IPS-20b (cell line): ENCODE results near the gene PDIA4.

Experiments
- H3K27ac ChIP-seq: one replicate; pipeline ENCODE4 v1.5.1; 2013; ENCODE audit warnings: low read length
- H3K27me3 ChIP-seq: 2 replicates; pipeline ENCODE4 v1.6.1; 2013; ENCODE audit warnings: mild to moderate bottlenecking, low read length, inconsistent platforms; ENCODE audit not compliant: insufficient read depth
- H3K36me3 ChIP-seq: 2 replicates; pipeline ENCODE4 v1.6.1; 2013; ENCODE audit warnings: low read depth, mild to moderate bottlenecking, inconsistent platforms, low read length, moderate library complexity; ENCODE audit not compliant: insufficient read depth
- H3K4me1 ChIP-seq: 2 replicates; pipeline ENCODE4 v1.6.1; 2013; ENCODE audit warnings: mild to moderate bottlenecking, control low read depth, inconsistent platforms, low read length, moderate library complexity; ENCODE audit not compliant: insufficient read depth
- H3K4me3 ChIP-seq: 2 replicates; pipeline ENCODE4 v1.5.1; 2013; ENCODE audit warnings: mild to moderate bottlenecking, low read length, inconsistent platforms
- H3K9ac ChIP-seq: 2 replicates; pipeline ENCODE4 v1.6.1; 2013; ENCODE audit warnings: low read depth, mild to moderate bottlenecking, inconsistent platforms, low read length, moderate library complexity
- H3K9me3 ChIP-seq: 2 replicates; pipeline ENCODE4 v1.6.1; 2013; ENCODE audit warnings: mild to moderate bottlenecking, low read depth, low read length, inconsistent platforms; ENCODE audit not compliant: insufficient read depth

Gene PDIA4

DNA sequence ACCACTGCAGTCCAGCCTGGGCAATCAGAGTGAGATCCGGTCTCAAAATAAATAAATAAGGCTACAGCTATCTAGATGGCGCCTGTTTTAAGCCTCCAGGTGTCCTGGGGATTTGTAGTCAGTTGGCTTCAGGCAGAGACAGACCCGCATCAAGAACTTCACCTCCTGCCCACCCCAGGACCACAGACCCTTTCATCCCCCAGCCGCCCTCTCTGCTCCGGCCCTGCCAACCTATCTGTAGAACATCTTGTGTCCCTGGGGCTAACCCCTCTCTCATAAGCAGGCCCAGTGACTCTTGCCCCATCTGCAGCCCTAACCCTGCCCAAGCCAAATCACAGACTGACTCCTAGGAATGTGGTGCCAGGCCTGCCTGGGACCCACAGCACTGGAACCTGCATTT lies 17.9 kb downstream of the PDIA4 start:
- H3K9me3 ChIP-seq = no peaks in the 10 kb centered on the region
- no peak overlapping the region for H3K4me3 ChIP-seq
- no peak overlapping the region for H3K27ac ChIP-seq
- no peaks in the 10 kb centered on the region for H3K4me1 ChIP-seq
- H3K9ac ChIP-seq = no peak overlapping the region
- H3K27me3 ChIP-seq = no peaks in the 10 kb centered on the region
- H3K36me3 ChIP-seq = peaks cover 98% of the 10 kb centered on the region

DNA sequence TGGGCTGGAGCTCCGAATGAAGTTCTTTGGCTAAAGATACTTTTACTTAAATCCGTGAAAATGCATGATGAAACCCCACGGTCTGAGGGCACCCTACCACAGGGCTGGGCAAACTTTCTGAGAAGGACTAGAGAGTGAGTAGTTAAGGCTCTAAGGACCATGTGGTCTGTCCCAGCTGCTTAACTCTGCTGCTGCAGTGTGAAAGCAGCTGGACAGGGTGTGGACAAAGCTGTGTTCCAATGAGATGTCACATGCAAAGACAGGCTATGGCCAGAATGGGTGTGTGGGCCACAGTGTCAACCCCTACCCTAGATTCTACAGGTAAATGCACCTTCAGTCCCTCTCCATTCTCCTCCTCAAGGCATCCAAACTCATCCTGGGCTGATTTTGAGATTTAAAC lies 18.8 kb downstream of the PDIA4 start:
- H3K27ac ChIP-seq = no peak overlapping the region
- no peaks in the 10 kb centered on the region for H3K4me1 ChIP-seq
- no peaks in the 10 kb centered on the region for H3K27me3 ChIP-seq
- peaks cover 98% of the 10 kb centered on the region for H3K36me3 ChIP-seq
- no peak overlapping the region for H3K4me3 ChIP-seq
- no peaks in the 10 kb centered on the region for H3K9me3 ChIP-seq
- no peak overlapping the region for H3K9ac ChIP-seq

DNA sequence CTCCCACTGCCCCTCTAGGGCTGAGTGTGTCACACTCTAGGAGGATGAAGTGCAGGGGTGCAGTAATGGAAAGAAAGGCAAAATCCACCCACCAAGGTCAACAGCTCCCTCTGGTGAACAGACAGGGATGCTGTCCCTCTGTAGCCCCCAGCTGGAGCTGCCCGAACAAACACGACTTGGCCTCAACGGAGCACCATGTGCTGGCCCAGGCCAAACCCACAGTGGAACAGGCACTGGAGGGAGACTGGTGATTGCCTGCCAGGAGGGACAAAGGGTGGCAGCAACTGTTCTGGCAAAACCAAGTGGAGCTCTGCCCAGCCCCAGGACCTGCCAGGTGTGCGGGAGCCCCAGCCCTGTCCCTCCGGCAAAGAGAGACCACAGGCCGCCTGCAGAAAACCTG lies 20.7 kb downstream of the PDIA4 start:
- Histone ChIP-seq H3K4me1 (no peaks in the 10 kb centered on the region), H3K9ac (no peak overlapping the region), H3K27me3 (no peaks in the 10 kb centered on the region), H3K4me3 (no peak overlapping the region), H3K27ac (no peak overlapping the region), H3K9me3 (no peaks in the 10 kb centered on the region), H3K36me3 (peaks cover 100% of the 10 kb centered on the region)

GRCh38 chr7:149007146-149007545 lies 21.2 kb downstream of the PDIA4 start:
- Histone ChIP-seq H3K36me3 (peaks cover 98% of the 10 kb centered on the region), H3K4me1 (no peaks in the 10 kb centered on the region), H3K27me3 (no peaks in the 10 kb centered on the region), H3K27ac (no peak overlapping the region), H3K9ac (no peak overlapping the region), H3K9me3 (no peaks in the 10 kb centered on the region), H3K4me3 (no peak overlapping the region)

DNA sequence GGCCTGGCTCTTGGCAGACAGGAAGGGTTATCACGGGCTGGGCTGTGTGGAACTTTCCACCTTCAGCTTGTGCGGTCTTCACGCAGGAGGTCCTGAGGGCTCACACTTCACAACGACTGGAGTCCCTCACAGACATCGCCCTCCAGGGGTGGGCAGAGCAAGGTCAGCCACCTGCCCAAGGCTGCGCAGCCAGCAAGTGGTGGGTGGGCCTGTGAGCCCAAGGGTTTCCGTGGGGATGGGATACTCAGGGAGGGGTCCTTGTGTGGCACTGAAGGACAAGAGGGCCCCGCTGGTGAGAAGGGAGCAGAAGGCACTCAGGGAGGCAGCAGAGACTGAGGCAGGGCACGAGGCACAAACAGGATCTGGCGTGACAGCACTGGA lies 22.0 kb downstream of the PDIA4 start:
- H3K4me3 ChIP-seq = no peak overlapping the region
- no peak overlapping the region for H3K27ac ChIP-seq
- H3K4me1 ChIP-seq = no peaks in the 10 kb centered on the region
- peaks cover 98% of the 10 kb centered on the region for H3K36me3 ChIP-seq
- H3K9me3 ChIP-seq = no peaks in the 10 kb centered on the region
- H3K9ac ChIP-seq = no peak overlapping the region
- H3K27me3 ChIP-seq = no peaks in the 10 kb centered on the region

DNA sequence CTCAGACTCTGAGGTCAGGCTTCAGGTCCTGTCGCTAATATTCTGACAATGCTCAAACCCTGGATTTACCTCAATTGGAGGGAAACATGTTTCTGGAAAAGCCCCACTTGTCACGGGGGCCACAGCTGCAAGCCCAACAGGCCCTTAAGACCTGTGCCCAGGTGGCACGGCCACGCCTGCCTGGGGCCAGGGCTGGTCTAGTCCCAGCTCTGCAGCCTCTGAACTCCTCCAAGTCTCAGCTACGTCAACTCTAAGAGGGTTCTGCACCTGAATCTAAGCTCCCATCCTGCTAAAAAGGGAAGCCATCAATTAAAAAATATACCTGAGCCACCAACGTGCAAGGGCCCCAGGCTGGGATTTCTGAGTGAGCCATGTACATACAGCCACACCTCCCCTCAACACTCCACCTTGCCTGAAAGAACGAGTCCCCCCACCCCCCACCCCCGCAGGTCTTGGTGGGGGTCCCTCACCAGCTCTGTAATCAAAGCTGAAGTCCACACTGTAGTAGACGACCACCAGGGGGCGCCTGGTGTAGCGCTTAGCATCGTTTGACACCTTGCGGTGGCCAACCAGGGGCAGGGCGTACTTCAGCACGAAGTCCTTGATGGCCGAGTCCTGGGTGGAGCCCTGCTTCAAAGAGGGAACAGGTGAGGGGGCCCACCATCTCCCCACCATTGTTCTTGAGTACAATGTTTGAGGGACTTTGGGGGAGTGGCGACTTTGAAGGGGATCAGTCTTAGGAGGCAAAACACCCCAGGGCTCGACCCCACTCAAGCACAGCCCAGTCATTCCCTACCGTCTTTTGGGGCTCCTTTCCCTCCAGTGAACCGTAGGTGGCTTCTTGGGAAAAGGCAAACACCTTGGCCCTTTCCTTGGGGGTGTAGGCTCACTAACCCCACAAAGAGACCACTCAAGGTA lies 22.6 kb downstream of the PDIA4 start:
- no peaks in the 10 kb centered on the region for H3K4me1 ChIP-seq
- H3K27me3 ChIP-seq = no peaks in the 10 kb centered on the region
- H3K9me3 ChIP-seq = no peaks in the 10 kb centered on the region
- no peak overlapping the region for H3K9ac ChIP-seq
- no peak overlapping the region for H3K27ac ChIP-seq
- no peak overlapping the region for H3K4me3 ChIP-seq
- H3K36me3 ChIP-seq = peaks cover 96% of the 10 kb centered on the region

DNA sequence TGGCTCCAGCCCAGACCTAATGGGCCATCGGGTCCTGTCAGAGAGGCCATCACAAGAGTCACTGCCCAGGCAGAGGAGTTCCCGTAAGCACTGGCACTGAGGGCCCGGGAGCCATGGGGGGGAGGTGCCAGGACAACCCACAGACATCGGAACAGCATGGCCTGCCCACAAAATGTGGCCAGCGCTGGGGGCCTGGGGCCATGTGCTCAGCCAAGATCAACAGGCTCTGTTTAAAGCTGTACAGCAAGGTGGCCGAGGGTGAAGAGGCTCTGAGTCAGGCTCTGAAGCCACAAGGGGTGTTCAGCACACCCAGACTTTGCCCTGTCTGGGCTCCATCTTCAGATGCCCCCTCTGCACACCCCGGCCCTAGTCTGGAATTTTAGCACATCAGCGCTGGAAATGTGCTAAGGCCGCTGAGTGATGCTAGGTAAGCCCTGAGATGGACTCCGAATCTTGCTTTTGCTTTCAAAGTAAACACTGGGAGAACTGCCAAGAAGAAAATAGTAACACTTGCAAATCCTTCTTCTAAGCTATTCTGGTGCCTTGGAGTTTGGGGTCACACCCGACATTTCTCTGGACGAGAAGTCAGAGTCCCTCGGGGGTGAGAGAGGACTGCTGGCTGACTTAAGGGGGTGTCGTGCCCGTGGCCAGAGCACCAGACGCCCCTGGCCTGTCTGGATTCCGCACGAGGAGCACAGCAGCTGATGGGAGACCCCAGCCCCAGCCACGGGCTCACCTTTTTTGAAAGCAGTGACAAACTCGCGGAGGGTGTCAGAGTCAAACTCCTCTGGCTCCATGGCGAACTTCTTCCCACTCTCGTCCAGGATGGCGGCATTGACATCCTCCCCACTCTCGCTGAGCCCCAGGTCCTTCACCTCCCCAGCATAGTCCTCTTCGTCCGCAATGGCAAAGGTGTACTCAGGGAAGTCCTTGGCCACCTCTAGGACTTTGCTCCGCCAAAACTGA lies 23.6 kb downstream of the PDIA4 start:
- H3K4me3 ChIP-seq = no peak overlapping the region
- no peaks in the 10 kb centered on the region for H3K4me1 ChIP-seq
- H3K27ac ChIP-seq = no peak overlapping the region
- H3K36me3 ChIP-seq = peaks cover 90% of the 10 kb centered on the region
- no peaks in the 10 kb centered on the region for H3K27me3 ChIP-seq
- no peak overlapping the region for H3K9ac ChIP-seq
- no peaks in the 10 kb centered on the region for H3K9me3 ChIP-seq

GRCh38 chr7:149003560-149004305 lies 24.6 kb downstream of the PDIA4 start:
- Histone ChIP-seq H3K36me3 (peaks cover 81% of the 10 kb centered on the region), H3K27me3 (no peaks in the 10 kb centered on the region), H3K9ac (no peak overlapping the region), H3K4me3 (no peak overlapping the region), H3K27ac (no peak overlapping the region), H3K4me1 (no peaks in the 10 kb centered on the region), H3K9me3 (no peaks in the 10 kb centered on the region)

DNA sequence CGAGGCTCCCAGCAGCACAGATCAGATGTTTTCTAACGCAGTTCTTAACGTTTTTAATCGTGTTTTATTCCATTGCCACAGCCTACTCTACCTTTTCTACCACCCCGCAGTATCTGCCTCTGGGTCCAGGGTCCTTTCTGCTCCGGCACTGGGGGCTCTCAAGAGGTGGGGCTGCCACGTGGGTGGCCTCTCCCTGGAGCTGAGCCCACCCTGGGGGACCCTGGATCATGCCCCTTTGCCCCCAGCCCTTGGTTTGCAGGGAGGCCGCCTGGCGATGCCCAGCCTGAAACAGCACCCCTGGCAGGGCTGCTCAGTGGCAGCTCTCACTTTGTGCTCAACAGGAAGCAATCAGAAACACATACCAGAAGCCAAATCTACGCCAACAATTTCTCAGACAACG lies 25.3 kb downstream of the PDIA4 start:
- Histone ChIP-seq H3K9ac (no peak overlapping the region), H3K27ac (no peak overlapping the region), H3K4me1 (no peaks in the 10 kb centered on the region), H3K9me3 (no peaks in the 10 kb centered on the region), H3K36me3 (peaks cover 74% of the 10 kb centered on the region), H3K4me3 (no peak overlapping the region), H3K27me3 (no peaks in the 10 kb centered on the region)

- H3K4me1 ChIP-seq = no peaks in the 10 kb centered on the region
- H3K9ac ChIP-seq = no peak overlapping the region
- H3K4me3 ChIP-seq = no peak overlapping the region
- no peaks in the 10 kb centered on the region for H3K27me3 ChIP-seq
- peaks cover 69% of the 10 kb centered on the region for H3K36me3 ChIP-seq
- no peak overlapping the region for H3K27ac ChIP-seq
- no peaks in the 10 kb centered on the region for H3K9me3 ChIP-seq
These were observed 25.7 kb downstream of the PDIA4 start for GRCh38 chr7:149002604-149003003.

- no peak overlapping the region for H3K9ac ChIP-seq
- H3K27me3 ChIP-seq = no peaks in the 10 kb centered on the region
- no peaks in the 10 kb centered on the region for H3K4me1 ChIP-seq
- H3K36me3 ChIP-seq = peaks cover 59% of the 10 kb centered on the region
- no peak overlapping the region for H3K4me3 ChIP-seq
- no peaks in the 10 kb centered on the region for H3K9me3 ChIP-seq
- H3K27ac ChIP-seq = no peak overlapping the region
These were observed 26.8 kb downstream of the PDIA4 start for GRCh38 chr7:149001427-149002068.
